Peyer's patch (tissue), 4 donors: ENCODE measurements around the gene PJA2. TPM values are rescaled to one million over a fixed set of nuclear protein-coding genes. Genes with fewer than 3 reads are reported as not detected.

ENCODE experiments used
- DNase-seq, 3 donors: peaks; one replicate each; pipeline ENCODE4 v3.0.0-alpha.2; 2017 to 2019
- H3K27ac ChIP-seq, 4 donors: fragments of 200-600 bp; sonication (generic); one replicate each; pipeline ENCODE4 v1.5.1; 2016 to 2019
- H3K27me3 ChIP-seq, 2 donors: fragments of 200-600 bp; sonication (generic); one replicate each; pipeline ENCODE4 v1.5.1; 2019
- H3K36me3 ChIP-seq, 3 donors: fragments of 200-600 bp; sonication (generic); one replicate each; pipeline ENCODE4 v1.5.1; 2016 to 2019
- H3K4me1 ChIP-seq, 4 donors: fragments of 200-600 bp; sonication (generic); one replicate each; pipeline ENCODE4 v1.5.1; 2016 to 2019
- H3K4me3 ChIP-seq, 4 donors: fragments of 200-600 bp; sonication (generic); 1 replicate in 3 of 4; 2 replicates in 1 of 4; pipeline ENCODE4 v1.5.1; 2016 to 2019; ENCODE audit warnings: mild to moderate bottlenecking in 1 of 4
- H3K9me3 ChIP-seq, 4 donors: fragments of 200-600 bp; sonication (generic); one replicate each; pipeline ENCODE4 v1.5.1; 2016 to 2019; ENCODE audit warnings: mild to moderate bottlenecking in 1 of 4
- POLR2A ChIP-seq, 2 donors: fragments of 450-650 bp; IDR thresholded peaks; one replicate each; pipeline ENCODE4 v1.5.1; 2017; ENCODE audit warnings: antibody characterized with exemption in 2 of 2, mild to moderate bottlenecking in 2 of 2, moderate library complexity in 2 of 2
- total RNA-seq, 4 donors: library from RNA; depleted of rRNA; stranded (reverse); fragments of >200 nt; gene quantifications; one replicate each; pipeline ENCODE4 v1.1.0, GENCODE V29; 2016
- TF ChIP-seq, protein P1 (sequence below), 6 experiments: fragments of 450-650 bp in 4 of 6; fragments of 200-600 bp in 2 of 6; sonication (generic) in 1 of 6; IDR thresholded peaks; one replicate each; pipeline ENCODE4 v1.5.1; 2017 to 2019; ENCODE audit warnings: antibody characterized with exemption in 6 of 6, mild to moderate bottlenecking in 3 of 6, moderate library complexity in 1 of 6

The PJA2 gene
- total RNA-seq, 4 donors from 2014 or later = 40.6 to 68.5 (median 51.6) TPM

DNA sequence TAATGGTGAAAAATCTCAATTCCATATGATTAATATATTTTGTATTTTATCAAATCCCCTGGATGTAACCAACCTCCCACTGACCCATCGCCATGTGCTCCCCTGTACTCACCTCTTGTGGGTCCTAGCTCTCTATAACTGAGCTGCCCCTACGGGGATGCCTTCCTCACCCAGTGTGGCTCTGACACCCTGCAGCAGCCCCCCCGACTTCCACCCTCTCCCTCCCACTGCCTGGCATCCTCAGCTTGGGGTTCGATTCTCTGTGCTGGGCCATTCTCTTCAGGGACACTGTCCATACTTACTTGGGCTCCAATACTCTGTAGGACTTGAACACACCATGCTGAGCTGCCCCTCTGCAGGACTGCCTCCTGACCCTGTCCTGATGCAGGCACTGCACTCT lies 87.1 kb downstream of the PJA2 start:
- Histone ChIP-seq H3K36me3 (no peaks in the 10 kb centered on the region), H3K4me3 (no peak overlapping the region), H3K27ac (no peak overlapping the region), H3K9me3 (no peaks in the 10 kb centered on the region), H3K4me1 (no peaks in the 10 kb centered on the region), H3K27me3 (no peaks in the 10 kb centered on the region)
- TF ChIP-seq POLR2A (IDR thresholded peaks at IDR 0.05) = no peak
- TF ChIP-seq, protein P1, sequence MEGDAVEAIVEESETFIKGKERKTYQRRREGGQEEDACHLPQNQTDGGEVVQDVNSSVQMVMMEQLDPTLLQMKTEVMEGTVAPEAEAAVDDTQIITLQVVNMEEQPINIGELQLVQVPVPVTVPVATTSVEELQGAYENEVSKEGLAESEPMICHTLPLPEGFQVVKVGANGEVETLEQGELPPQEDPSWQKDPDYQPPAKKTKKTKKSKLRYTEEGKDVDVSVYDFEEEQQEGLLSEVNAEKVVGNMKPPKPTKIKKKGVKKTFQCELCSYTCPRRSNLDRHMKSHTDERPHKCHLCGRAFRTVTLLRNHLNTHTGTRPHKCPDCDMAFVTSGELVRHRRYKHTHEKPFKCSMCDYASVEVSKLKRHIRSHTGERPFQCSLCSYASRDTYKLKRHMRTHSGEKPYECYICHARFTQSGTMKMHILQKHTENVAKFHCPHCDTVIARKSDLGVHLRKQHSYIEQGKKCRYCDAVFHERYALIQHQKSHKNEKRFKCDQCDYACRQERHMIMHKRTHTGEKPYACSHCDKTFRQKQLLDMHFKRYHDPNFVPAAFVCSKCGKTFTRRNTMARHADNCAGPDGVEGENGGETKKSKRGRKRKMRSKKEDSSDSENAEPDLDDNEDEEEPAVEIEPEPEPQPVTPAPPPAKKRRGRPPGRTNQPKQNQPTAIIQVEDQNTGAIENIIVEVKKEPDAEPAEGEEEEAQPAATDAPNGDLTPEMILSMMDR (IDR thresholded peaks at IDR 0.05) = no peak
- no peak for DNase-seq

DNA sequence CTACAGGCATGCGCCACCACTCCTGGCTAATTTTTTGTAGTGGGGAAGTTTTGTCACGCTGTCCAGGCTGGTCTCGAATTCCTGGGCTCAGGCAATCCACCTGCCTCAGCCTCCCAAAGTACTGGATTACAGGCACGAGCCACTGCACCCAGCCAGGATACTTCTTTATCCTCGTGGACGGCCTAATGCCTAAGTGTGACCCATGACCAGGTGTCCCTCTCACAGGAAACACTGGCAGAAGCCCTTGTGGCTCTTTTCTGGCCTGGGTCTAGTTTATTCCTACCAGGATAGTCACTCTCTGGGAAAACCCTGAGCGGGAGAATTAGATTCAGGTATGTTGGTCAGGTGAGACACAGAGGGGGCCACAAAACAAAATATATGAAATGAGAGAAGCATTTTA lies 90.4 kb downstream of the PJA2 start:
- H3K27ac ChIP-seq = no peak overlapping the region
- TF ChIP-seq POLR2A (IDR thresholded peaks at IDR 0.05) = no peak
- TF ChIP-seq, protein P1 (IDR thresholded peaks at IDR 0.05) = no peak
- no peaks in the 10 kb centered on the region for H3K36me3 ChIP-seq
- DNase-seq = no peak
- H3K4me3 ChIP-seq = no peak overlapping the region
- H3K4me1 ChIP-seq = no peaks in the 10 kb centered on the region
- no peaks in the 10 kb centered on the region for H3K9me3 ChIP-seq
- H3K27me3 ChIP-seq = no peaks in the 10 kb centered on the region

DNA sequence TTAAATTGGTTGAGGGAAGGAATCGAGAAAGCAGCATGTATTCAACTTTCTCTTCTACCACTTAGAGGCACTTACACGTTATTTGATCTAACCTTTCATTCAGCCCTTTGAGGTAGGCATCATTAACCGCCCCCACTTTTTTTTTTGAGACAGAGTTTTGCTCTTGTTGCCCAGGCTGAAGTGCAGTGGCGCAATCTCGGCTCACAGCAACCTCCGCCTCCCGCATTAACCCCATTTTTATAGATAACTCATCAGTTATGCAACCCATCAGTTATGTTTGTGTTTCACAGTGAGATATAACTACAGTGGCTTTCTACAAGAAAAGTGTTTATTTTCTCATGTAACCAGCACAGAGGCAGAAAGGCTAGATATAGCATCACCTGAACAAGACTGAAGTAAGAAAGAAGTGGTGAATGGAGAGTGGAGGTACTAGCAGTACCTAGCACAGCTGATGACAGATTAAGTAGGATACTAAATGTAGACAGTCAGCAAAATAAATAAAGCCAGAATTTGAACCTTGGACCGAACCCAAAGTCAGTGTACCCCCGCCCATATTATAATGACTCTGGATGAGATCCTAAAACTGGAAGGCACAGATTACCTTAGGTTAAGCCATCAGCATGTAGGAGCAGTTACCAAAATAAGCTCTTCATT lies 91.2 kb downstream of the PJA2 start:
- Histone ChIP-seq H3K9me3 (no peaks in the 10 kb centered on the region), H3K27ac (no peak overlapping the region), H3K36me3 (no peaks in the 10 kb centered on the region), H3K27me3 (no peaks in the 10 kb centered on the region), H3K4me3 (no peak overlapping the region), H3K4me1 (no peaks in the 10 kb centered on the region)
- TF ChIP-seq POLR2A (IDR thresholded peaks at IDR 0.05) = no peak
- TF ChIP-seq, protein P1 (IDR thresholded peaks at IDR 0.05) = no peak
- DNase-seq = no peak

DNA sequence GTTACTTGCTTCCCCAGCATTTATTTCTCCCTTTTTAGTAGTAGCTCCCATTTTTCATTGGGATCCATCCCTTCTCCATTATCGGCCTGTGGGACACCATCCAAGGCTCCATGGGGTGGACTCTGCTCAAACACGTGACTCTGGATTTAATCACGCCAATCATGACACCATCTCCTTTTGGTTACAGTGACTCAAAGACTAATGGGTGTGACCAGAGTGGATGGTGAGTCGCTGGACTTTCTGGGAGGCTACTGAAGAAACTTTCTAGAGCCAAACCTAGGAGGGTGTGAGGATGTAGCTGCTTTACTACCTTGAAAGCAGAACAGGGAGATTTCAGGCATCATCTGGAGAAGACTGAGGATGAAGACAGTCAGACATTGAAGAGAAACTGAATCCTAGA lies 93.1 kb downstream of the PJA2 start:
- DNase-seq = no peak

DNA sequence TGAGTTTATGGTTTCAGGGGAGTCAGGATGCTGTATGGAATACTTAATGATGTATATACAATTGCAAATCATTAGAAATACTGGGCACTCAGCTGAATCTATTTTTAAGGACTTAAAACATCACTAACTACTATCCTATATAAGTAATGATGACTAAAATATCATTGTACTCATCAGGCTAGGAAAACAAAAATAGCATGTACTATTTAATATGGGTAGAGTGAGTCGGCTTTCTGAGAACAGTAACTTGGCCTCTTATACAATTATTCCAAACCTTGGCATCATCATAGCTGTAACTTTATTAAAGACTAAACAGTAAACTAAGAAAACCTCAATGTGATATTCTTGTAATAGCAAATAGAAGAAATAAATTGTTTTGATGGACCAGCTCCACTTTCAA lies 94.5 kb downstream of the PJA2 start:
- no peaks in the 10 kb centered on the region for H3K27me3 ChIP-seq
- H3K36me3 ChIP-seq = no peaks in the 10 kb centered on the region
- H3K27ac ChIP-seq = no peak overlapping the region
- no peak overlapping the region for H3K4me3 ChIP-seq
- TF ChIP-seq POLR2A (IDR thresholded peaks at IDR 0.05) = no peak
- TF ChIP-seq, protein P1 (IDR thresholded peaks at IDR 0.05) = no peak
- H3K9me3 ChIP-seq = no peaks in the 10 kb centered on the region
- DNase-seq = no peak
- H3K4me1 ChIP-seq = no peaks in the 10 kb centered on the region

More for the DNA sequence above, 93.1 kb downstream of the PJA2 start:
- H3K4me1 ChIP-seq = no peaks in the 10 kb centered on the region
- H3K27ac ChIP-seq = no peak overlapping the region
- no peak overlapping the region for H3K4me3 ChIP-seq
- H3K9me3 ChIP-seq = no peaks in the 10 kb centered on the region
- H3K27me3 ChIP-seq = no peaks in the 10 kb centered on the region
- no peaks in the 10 kb centered on the region for H3K36me3 ChIP-seq
- TF ChIP-seq, protein P1 (IDR thresholded peaks at IDR 0.05) = no peak
- no peak for TF ChIP-seq POLR2A (IDR thresholded peaks at IDR 0.05)

DNA sequence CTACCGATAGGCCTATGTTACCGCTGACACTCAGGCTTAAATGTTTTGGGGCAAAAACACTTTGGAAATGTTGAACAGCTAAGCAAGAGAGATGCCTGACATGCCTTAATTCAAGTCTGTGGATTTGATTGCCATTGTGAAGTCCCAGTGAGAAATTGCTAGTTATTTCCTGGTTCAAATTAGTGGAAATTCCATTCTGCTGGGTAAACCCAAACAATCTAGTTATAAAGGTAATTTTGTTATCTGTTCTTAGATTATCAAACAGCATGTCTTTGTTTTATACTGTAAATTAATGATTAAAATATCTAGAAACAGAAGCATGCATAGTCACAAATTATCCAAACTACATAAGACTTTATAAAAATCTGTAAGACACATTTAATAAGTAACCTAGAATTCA lies 96.6 kb downstream of the PJA2 start:
- no peaks in the 10 kb centered on the region for H3K27me3 ChIP-seq
- H3K4me1 ChIP-seq = no peaks in the 10 kb centered on the region
- H3K36me3 ChIP-seq = no peaks in the 10 kb centered on the region
- no peak for DNase-seq
- H3K9me3 ChIP-seq = no peaks in the 10 kb centered on the region
- TF ChIP-seq POLR2A (IDR thresholded peaks at IDR 0.05) = no peak
- TF ChIP-seq, protein P1 (IDR thresholded peaks at IDR 0.05) = no peak
- no peak overlapping the region for H3K27ac ChIP-seq
- no peak overlapping the region for H3K4me3 ChIP-seq
